Gastroesophageal sphincter (tissue), 4 donors: ENCODE results near the gene KLF18. TPM values are rescaled to one million over a fixed set of nuclear protein-coding genes. Genes with fewer than 3 reads are reported as not detected.

ENCODE experiments used
- ATAC-seq: fragments of 150-250 bp; one replicate; pipeline ENCODE4 v1.9.1; 2016; ENCODE audit warnings: mild to moderate bottlenecking, moderate library complexity
- H3K27ac ChIP-seq, 4 donors: fragments of 200-600 bp; sonication (generic) in 3 of 4; 1 replicate in 3 of 4; 2 replicates in 1 of 4; pipeline ENCODE4 v1.5.1; 2016 to 2019
- H3K27me3 ChIP-seq: fragments of 200-600 bp; sonication (generic); one replicate; pipeline ENCODE4 v1.5.1; 2019
- H3K36me3 ChIP-seq, 2 donors: fragments of 200-600 bp; sonication (generic); one replicate each; pipeline ENCODE4 v1.5.1; 2019; ENCODE audit warnings: control low read depth in 1 of 2
- H3K4me1 ChIP-seq, 3 donors: fragments of 200-600 bp; sonication (generic); 1 replicate in 2 of 3; 2 replicates in 1 of 3; pipeline ENCODE4 v1.5.1; 2016 to 2019; ENCODE audit warnings: control low read depth in 2 of 3
- H3K4me3 ChIP-seq, 2 donors: fragments of 200-600 bp; sonication (generic); one replicate each; pipeline ENCODE4 v1.5.1; 2019; ENCODE audit warnings: mild to moderate bottlenecking in 1 of 2, moderate library complexity in 1 of 2
- H3K9me3 ChIP-seq, 3 donors: fragments of 200-600 bp; sonication (generic); one replicate each; pipeline ENCODE4 v1.5.1; 2017 to 2019; ENCODE audit warnings: control low read depth in 2 of 3
- CTCF ChIP-seq, 4 experiments: fragments of 200-600 bp in 2 of 4; fragments of 450-650 bp in 2 of 4; sonication (generic) in 1 of 4; IDR thresholded peaks; one replicate each; pipeline ENCODE4 v1.5.1; 2017 to 2019; ENCODE audit warnings: antibody characterized with exemption in 4 of 4, mild to moderate bottlenecking in 2 of 4, moderate library complexity in 2 of 4
- EP300 ChIP-seq: sonication (generic); formaldehyde crosslinking; IDR thresholded peaks from one replicate; pipeline ENCODE4 v1.6.1; 2017; ENCODE audit warnings: antibody characterized with exemption, mild to moderate bottlenecking
- POLR2A ChIP-seq, 2 donors: fragments of 450-650 bp; IDR thresholded peaks; one replicate each; pipeline ENCODE4 v1.6.1; 2017; ENCODE audit warnings: antibody characterized with exemption in 2 of 2, mild to moderate bottlenecking in 2 of 2, moderate library complexity in 1 of 2
- POLR2AphosphoS5 ChIP-seq: sonication (generic); formaldehyde crosslinking; IDR thresholded peaks from one replicate; pipeline ENCODE4 v1.6.1; 2017; ENCODE audit warnings: antibody characterized with exemption
- WGBS, 2 donors: methylation state at CpG; one replicate each; pipeline ENCODE4 v1.1.5; 2018; ENCODE audit warnings: low coverage in 1 of 2; 5-methylcytosine and 5-hydroxymethylcytosine counted together
- total RNA-seq, 4 donors: library from RNA; depleted of rRNA; stranded (reverse); fragments of >200 nt; gene quantifications; one replicate each; pipeline ENCODE4 v1.1.0, GENCODE V29; 2016

KLF18 gene
- total RNA-seq, 4 donors from 2014 or later: not detected

GRCh38 chr1:44158871-44159270 is 17.4 kb upstream of the KLF18 start:
- Histone ChIP-seq H3K27me3 (no peaks in the 10 kb centered on the region), H3K9me3 (peaks cover 0 to 6% (median 0%) of the 10 kb centered on the region in 3 donors), H3K36me3 (no peaks in the 10 kb centered on the region), H3K4me3 (no peak overlapping the region), H3K4me1 (no peaks in the 10 kb centered on the region), H3K27ac (no peak overlapping the region)
- no peak for ATAC-seq
- TF ChIP-seq POLR2A (IDR thresholded peaks at IDR 0.05) (no peak), POLR2AphosphoS5 (no peak), EP300 (no peak), CTCF (IDR thresholded peaks at IDR 0.05) (no peak)

DNA sequence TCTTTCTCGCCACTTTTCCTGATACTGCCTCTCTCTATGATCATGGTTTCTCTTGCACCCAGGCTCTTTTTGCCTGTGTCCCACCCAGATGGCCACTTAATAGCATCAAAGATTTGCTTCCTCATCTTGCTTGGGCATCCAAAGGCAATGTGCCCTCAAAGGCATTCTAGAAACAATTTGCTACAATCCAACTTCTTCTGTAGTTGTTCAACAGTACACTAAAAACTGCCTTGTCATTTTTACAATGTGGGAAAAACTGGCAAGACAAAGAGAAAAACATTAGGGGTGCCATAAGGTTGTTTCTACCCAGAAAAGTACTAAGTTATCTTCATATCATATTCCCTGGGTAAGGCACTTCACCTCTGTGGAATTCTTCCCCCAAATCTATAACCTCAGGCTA is 16.5 kb upstream of the KLF18 start:
- no peak for ATAC-seq
- WGBS, 2 donors: 83% methylated on average over 1 of the region's 1 CpG; no CpG with 5 or more reads in 1 of the 2 donors
- no peak for TF ChIP-seq EP300
- TF ChIP-seq POLR2AphosphoS5: no peak
- TF ChIP-seq POLR2A (IDR thresholded peaks at IDR 0.05): no peak
- no peak for TF ChIP-seq CTCF (IDR thresholded peaks at IDR 0.05)
- peaks cover 0 to 6% (median 0%) of the 10 kb centered on the region in 3 donors for H3K9me3 ChIP-seq
- H3K27ac ChIP-seq: no peak overlapping the region
- no peaks in the 10 kb centered on the region for H3K36me3 ChIP-seq
- H3K4me1 ChIP-seq: no peaks in the 10 kb centered on the region
- H3K4me3 ChIP-seq: no peak overlapping the region
- no peaks in the 10 kb centered on the region for H3K27me3 ChIP-seq

- no peaks in the 10 kb centered on the region for H3K9me3 ChIP-seq
- no peak for TF ChIP-seq POLR2A (IDR thresholded peaks at IDR 0.05)
- H3K36me3 ChIP-seq: no peaks in the 10 kb centered on the region
- no peak overlapping the region for H3K27ac ChIP-seq
- peaks cover 10% of the 10 kb centered on the region for H3K27me3 ChIP-seq
- ATAC-seq: no peak
- no peak overlapping the region for H3K4me3 ChIP-seq
- WGBS, 2 donors: 76 to 77% methylated on average over 3 of the region's 3 CpGs
- H3K4me1 ChIP-seq: no peaks in the 10 kb centered on the region
Measured at GRCh38 chr1:44154049-44154448, 12.6 kb upstream of the KLF18 start.

DNA sequence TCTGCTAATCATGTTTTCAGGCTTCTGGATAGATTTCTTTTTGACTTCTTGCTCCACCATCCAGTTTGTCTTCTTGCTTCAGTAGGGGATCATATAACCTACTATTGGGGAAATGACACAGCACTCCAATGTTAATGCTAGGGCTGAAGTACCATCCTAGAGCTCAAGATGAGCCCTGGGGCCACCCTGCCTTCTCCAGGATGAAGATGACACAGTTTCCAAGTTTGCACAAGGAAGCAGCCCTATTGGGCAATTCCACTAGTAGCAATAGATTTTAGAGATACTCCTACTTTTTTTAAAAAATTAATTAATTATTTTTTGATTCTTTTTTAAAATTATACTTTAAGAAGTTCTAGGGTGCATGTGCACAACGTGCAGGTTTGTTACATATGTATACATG is 11.3 kb upstream of the KLF18 start:
- no peak for TF ChIP-seq POLR2AphosphoS5
- TF ChIP-seq EP300: no peak
- no peak for TF ChIP-seq POLR2A (IDR thresholded peaks at IDR 0.05)
- TF ChIP-seq CTCF (IDR thresholded peaks at IDR 0.05): no peak
- Histone ChIP-seq H3K9me3 (no peaks in the 10 kb centered on the region), H3K4me1 (no peaks in the 10 kb centered on the region), H3K4me3 (no peak overlapping the region), H3K36me3 (no peaks in the 10 kb centered on the region), H3K27me3 (peaks cover 10% of the 10 kb centered on the region), H3K27ac (no peak overlapping the region)
- 71 to 82% methylated on average over 1 of the region's 1 CpG for WGBS, 2 donors
- ATAC-seq: no peak

DNA sequence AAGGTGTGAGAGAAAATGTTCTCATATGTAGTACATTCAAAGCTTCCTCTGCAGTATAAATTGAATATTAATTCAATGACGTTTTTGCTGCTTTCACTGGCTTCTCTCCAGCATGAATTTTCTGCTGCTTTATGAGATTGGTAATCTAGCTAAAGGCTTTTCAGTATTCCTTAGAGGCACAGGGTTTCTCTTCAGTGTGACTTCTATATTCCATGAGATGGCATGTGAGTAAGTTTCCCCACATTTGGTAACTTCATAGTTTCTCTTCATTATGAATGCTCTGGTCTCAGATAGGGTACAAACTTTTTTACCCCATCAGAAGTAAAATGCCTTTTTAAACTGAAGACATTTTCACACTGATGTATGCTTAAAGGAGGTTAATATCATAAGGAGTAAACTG is 10.4 kb upstream of the KLF18 start:
- Histone ChIP-seq H3K27me3 (peaks cover 10% of the 10 kb centered on the region), H3K36me3 (no peaks in the 10 kb centered on the region), H3K9me3 (peaks cover 0 to 3% (median 0%) of the 10 kb centered on the region in 3 donors), H3K4me3 (no peak overlapping the region), H3K4me1 (no peaks in the 10 kb centered on the region), H3K27ac (no peak overlapping the region)
- 13 to 20% methylated on average over 1 of the region's 1 CpG for WGBS, 2 donors
- ATAC-seq: no peak
- no peak for TF ChIP-seq POLR2AphosphoS5
- TF ChIP-seq EP300: no peak
- no peak for TF ChIP-seq POLR2A (IDR thresholded peaks at IDR 0.05)
- TF ChIP-seq CTCF (IDR thresholded peaks at IDR 0.05): no peak
